H1 (cell line): ENCODE results near the gene KIT. TPM values are rescaled to one million over a fixed set of nuclear protein-coding genes. Genes with fewer than 3 reads are reported as not detected.

Source experiments
- GTF2F1 ChIP-seq: IDR thresholded peaks from 2 replicates; pipeline ENCODE4 v1.6.1; 2012; ENCODE audit warnings: low read depth, low read length, improper control_type of control experiment, borderline replicate concordance
- polyA plus RNA-seq, 7 experiments: library from polyadenylated mRNA; depleted of rRNA in 3 of 7; stranded (reverse) in 5 of 7; unstranded in 2 of 7; fragments of >200 nt in 5 of 7; fragments of 200-250 nt in 2 of 7; gene quantifications; 1 replicate in 5 of 7; 2 replicates in 1 of 7; 4 replicates in 1 of 7; pipeline versions ENCODE4 v1.2.1 to v1.2.3, GENCODE V29; 2011 to 2013; ENCODE audit warnings: missing spikeins in 2 of 7, mixed read lengths in 2 of 7
- total RNA-seq: library from RNA; stranded (reverse); fragmentation: NEBNext Ultra II Directional; extraction: Animal tissue kit (Norgen Biotek cat#: 25700); gene quantifications from 2 replicates; pipeline ENCODE4 v1.2.1, GENCODE V29; 2021

Gene KIT
- total and polyA plus RNA-seq, 2 of the 8 experiments (the other 6 are each of a cell fraction or from before 2014, with no cell fraction given): 14.4 to 24.8 TPM

DNA sequence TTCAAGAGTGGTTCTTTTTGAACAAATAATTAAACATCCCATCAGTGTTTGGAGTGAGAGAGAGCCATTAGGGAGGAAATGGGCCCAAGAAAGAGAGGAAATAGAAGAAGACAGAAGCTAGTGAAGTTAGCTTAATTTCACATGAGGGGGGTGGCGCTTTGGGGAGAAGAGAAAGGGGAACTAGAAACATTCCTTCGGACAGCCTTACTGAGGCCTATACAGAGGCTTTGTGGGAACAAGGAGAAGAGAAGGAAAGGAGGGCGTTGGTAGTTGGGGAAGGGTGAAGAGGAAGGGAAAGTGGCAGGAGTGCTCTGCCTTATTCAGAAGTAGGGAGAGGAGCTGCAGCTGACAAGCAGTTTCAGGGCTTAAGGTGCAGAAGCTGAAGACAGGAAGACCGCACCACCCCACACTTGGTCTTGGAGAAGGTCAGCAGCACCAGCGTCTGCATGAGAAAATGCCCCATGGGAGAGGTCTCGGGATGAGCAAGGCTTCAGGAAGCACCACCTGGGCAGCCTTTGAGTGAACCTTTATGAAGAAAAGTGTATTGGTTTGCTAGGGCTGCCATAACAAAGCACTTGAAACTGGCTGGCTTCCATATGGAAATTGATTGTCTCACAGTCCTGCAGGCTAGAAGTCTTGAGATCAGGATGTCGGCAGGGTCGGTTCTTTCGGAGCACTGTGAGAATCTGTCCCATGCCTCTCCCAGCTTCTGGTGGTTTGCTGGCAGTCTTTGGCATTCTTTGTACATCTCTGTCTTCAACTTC, 85.1 kb downstream of the KIT start (continued):
- TF ChIP-seq GTF2F1: no peak
